ENCODE data around the gene OLA1.

OLA1 gene

GRCh38 chr2:174059178-174059883 lies 189.0 kb downstream of the OLA1 start:
- Histone ChIP-seq H3K4me1 (no peaks in the 10 kb centered on the region), H2AFZ (no peak overlapping the region), H3K9ac (no peak overlapping the region), H3K4me3 (ENCODE audit: low read depth, low read length) (no peak overlapping the region), H3K4me2 (ENCODE audit: low read length) (no peak overlapping the region), H3K27ac (no peak overlapping the region), H3K36me3 (ENCODE audit: control insufficient read depth, insufficient read depth, low read length) (no peaks in the 10 kb centered on the region), H3K79me2 (no peaks in the 10 kb centered on the region), H3K27me3 (ENCODE audit: control insufficient read depth, insufficient read depth, low read length) (no peaks in the 10 kb centered on the region), H3K9me3 (ENCODE audit: control insufficient read depth, low read length) (no peaks in the 10 kb centered on the region)
- TF ChIP-seq CTCF (IDR thresholded peaks at IDR 0.05), result no peak

DNA sequence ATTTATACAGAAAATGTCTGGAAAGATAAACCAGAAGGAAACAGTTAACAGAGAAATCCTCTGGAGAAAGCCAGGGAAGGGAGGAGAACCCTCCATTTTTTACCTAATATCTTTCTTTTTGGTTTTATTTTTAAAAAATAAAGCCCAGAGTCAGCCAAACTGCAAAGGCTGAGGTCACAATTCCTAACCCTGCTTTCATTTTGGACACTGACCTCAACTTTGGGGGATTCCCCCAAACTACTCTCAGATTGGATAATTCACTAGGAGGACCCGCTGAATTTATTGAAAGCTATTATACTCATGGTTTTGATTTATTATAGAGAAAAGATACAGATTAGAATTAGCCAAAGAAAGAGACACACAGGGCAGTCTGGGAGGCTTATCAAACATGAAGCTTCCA lies 189.9 kb downstream of the OLA1 start:
- Histone ChIP-seq H3K4me3 (ENCODE audit: low read depth, low read length) (no peak overlapping the region), H3K4me1 (no peaks in the 10 kb centered on the region), H3K9ac (no peak overlapping the region), H3K79me2 (no peaks in the 10 kb centered on the region), H3K27ac (no peak overlapping the region), H3K36me3 (ENCODE audit: control insufficient read depth, insufficient read depth, low read length) (no peaks in the 10 kb centered on the region), H2AFZ (no peak overlapping the region), H3K9me3 (ENCODE audit: control insufficient read depth, low read length) (no peaks in the 10 kb centered on the region), H3K27me3 (ENCODE audit: control insufficient read depth, insufficient read depth, low read length) (no peaks in the 10 kb centered on the region), H3K4me2 (ENCODE audit: low read length) (no peak overlapping the region)
- no peak for TF ChIP-seq CTCF (IDR thresholded peaks at IDR 0.05)

GRCh38 chr2:174058026-174058425 lies 190.3 kb downstream of the OLA1 start:
- H3K79me2 ChIP-seq, result no peaks in the 10 kb centered on the region
- no peak overlapping the region for H3K4me3 ChIP-seq (ENCODE audit: low read depth, low read length)

DNA sequence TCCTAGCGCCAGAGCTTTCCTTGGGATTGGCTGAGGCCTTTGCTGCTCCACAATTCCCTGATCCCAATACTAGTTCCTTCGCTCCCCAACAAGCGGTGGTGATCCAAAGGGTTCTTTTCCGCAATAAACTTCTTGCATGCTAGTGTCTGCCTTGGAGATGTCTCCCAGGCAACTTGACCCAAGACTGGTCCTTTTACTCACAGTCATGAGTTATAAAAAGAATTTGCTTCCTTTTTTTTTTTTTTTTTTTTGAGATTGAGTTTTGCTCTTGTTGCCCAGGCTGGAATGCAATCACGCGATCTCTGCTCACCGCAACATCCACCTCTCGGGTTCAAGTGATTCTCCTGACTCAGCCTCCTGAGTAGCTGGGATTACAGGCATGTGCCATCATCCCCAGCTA lies 193.4 kb downstream of the OLA1 start:
- Histone ChIP-seq H3K4me2 (ENCODE audit: low read length) (no peak overlapping the region), H3K27ac (no peak overlapping the region), H3K36me3 (ENCODE audit: control insufficient read depth, insufficient read depth, low read length) (no peaks in the 10 kb centered on the region), H3K27me3 (ENCODE audit: control insufficient read depth, insufficient read depth, low read length) (no peaks in the 10 kb centered on the region), H3K9ac (no peak overlapping the region), H3K4me1 (no peaks in the 10 kb centered on the region), H3K9me3 (ENCODE audit: control insufficient read depth, low read length) (no peaks in the 10 kb centered on the region), H3K79me2 (no peaks in the 10 kb centered on the region), H3K4me3 (ENCODE audit: low read depth, low read length) (no peak overlapping the region), H2AFZ (no peak overlapping the region)
- TF ChIP-seq CTCF (IDR thresholded peaks at IDR 0.05), result no peak

More at GRCh38 chr2:174058026-174058425, 190.3 kb downstream of the OLA1 start:
- Histone ChIP-seq H3K4me1 (no peaks in the 10 kb centered on the region), H3K9ac (no peak overlapping the region), H3K9me3 (ENCODE audit: control insufficient read depth, low read length) (no peaks in the 10 kb centered on the region), H3K36me3 (ENCODE audit: control insufficient read depth, insufficient read depth, low read length) (no peaks in the 10 kb centered on the region), H3K27me3 (ENCODE audit: control insufficient read depth, insufficient read depth, low read length) (no peaks in the 10 kb centered on the region), H3K27ac (no peak overlapping the region), H3K4me2 (ENCODE audit: low read length) (no peak overlapping the region), H2AFZ (no peak overlapping the region)
- TF ChIP-seq CTCF (IDR thresholded peaks at IDR 0.05), result no peak

All from parathyroid adenoma (tissue), 2 donors.